HL-60 (cell line): Measurements from ENCODE around the gene SRSF12.

ENCODE experiments used
- CTCF ChIP-seq: IDR thresholded peaks from one replicate; pipeline ENCODE4 v1.5.1; 2011; ENCODE audit warnings: low read length, control low read depth, inconsistent platforms; ENCODE audit not compliant: insufficient read depth
- GABPA ChIP-seq: IDR thresholded peaks from 2 replicates; pipeline ENCODE4 v1.6.1; 2012; ENCODE audit warnings: low read depth
- POLR2AphosphoS5 ChIP-seq: IDR thresholded peaks from 2 replicates; pipeline ENCODE4 v1.6.1; 2012; ENCODE audit warnings: low read depth

GRCh38 chr6:89059227-89059626 lies 58.6 kb downstream of the SRSF12 start:
- no peak for TF ChIP-seq CTCF
- no peak for TF ChIP-seq POLR2AphosphoS5
- no peak for TF ChIP-seq GABPA
